Choroid plexus epithelial cell (primary cell): Measurements from ENCODE around the gene LINS1.

Experiments used
- DNase-seq: peaks from one replicate; pipeline ENCODE4 v3.0.0-alpha.2; 2010; ENCODE audit warnings: low read depth
- H3K4me3 ChIP-seq: 2 replicates; pipeline ENCODE4 v1.5.1; 2011; ENCODE audit warnings: low read depth, mild to moderate bottlenecking, control low read depth, low read length, moderate library complexity
- TF ChIP-seq, protein P1 (sequence below): conservative IDR thresholded peaks from 2 replicates; pipeline ENCODE4 v1.5.1; 2011; ENCODE audit warnings: low read depth, mild to moderate bottlenecking, control low read depth, inconsistent platforms, low read length, moderate library complexity

Gene LINS1

GRCh38 chr15:100638177-100638730 is 36.3 kb upstream of the LINS1 start:
- TF ChIP-seq, protein P1, sequence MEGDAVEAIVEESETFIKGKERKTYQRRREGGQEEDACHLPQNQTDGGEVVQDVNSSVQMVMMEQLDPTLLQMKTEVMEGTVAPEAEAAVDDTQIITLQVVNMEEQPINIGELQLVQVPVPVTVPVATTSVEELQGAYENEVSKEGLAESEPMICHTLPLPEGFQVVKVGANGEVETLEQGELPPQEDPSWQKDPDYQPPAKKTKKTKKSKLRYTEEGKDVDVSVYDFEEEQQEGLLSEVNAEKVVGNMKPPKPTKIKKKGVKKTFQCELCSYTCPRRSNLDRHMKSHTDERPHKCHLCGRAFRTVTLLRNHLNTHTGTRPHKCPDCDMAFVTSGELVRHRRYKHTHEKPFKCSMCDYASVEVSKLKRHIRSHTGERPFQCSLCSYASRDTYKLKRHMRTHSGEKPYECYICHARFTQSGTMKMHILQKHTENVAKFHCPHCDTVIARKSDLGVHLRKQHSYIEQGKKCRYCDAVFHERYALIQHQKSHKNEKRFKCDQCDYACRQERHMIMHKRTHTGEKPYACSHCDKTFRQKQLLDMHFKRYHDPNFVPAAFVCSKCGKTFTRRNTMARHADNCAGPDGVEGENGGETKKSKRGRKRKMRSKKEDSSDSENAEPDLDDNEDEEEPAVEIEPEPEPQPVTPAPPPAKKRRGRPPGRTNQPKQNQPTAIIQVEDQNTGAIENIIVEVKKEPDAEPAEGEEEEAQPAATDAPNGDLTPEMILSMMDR = no peak
- no peak for DNase-seq

DNA sequence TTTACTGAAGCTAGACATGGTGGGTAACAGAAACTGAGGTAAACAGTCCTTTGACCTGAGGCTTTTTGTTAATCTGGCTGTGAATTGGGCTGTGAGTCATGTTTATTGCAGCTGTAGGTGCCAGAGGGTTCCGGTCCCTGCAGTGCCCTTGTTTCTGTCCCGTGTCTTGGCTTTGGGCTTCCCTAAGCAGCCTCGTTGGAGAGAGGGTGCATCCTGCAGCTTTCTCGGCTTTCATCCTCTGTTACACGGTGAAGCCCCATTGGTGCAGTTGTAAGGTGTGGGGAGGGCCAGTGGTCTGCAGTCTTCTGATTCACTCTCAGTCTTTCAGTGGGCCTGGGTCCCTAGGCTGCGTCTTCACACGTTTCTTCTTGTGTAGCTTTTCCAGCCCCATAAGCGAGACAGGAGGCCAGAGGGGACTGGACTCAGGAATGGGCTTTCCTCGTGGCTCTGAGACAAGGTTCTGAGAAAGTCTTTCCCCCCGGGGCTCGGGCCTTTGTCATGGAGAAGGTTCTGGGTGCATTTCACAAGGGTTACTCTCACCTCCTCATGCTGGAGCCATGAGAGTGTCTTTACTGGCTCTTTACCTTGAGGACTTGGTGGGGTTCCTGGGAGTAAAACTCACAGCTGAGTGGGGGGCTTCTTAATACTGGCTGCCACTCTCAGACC is 33.6 kb upstream of the LINS1 start:
- TF ChIP-seq, protein P1 = no peak
- DNase-seq = peak; percentile 16
- no peak overlapping the region for H3K4me3 ChIP-seq

More at GRCh38 chr15:100638177-100638730, 36.3 kb upstream of the LINS1 start:
- H3K4me3 ChIP-seq = no peak overlapping the region

DNA sequence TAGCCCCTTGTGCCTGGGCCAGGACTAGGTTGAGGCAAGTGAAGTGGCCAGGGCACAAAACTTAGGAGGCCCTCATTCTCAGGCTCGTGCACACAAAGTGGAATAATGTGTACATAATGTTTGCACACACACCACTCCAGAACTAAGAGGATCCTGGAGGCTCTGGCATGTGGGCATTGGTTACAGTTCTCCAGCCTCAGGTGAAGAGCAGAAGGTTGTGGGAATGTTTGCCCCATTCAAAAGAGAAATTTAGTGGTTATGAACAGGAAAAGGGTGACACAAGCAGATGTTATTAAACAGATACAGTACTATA is 31.7 kb upstream of the LINS1 start:
- H3K4me3 ChIP-seq = no peak overlapping the region
- no peak for DNase-seq
- TF ChIP-seq, protein P1 = no peak

- TF ChIP-seq, protein P1 = no peak
- no peak for DNase-seq
- no peak overlapping the region for H3K4me3 ChIP-seq
Measured at GRCh38 chr15:100631831-100632230, 29.8 kb upstream of the LINS1 start.

DNA sequence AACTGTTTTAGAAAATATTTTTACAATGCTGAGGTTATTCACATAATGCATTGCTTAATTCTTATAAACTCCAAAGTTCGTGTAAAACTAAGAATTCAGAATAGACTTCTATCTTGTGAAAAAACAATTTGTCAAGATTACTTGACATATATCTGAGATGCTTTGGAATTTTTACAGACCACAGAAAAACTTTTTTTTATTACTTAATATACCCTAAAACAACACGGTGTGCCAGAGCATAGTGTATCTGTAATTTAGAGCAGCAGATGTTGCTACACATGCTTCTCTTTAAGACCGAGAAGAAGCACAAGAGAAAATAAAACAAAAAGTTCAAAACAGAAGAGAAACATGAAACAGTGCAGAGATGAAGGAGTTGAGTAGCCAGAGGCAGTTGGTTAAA is 26.8 kb upstream of the LINS1 start:
- DNase-seq = peak; percentile 16
- no peak overlapping the region for H3K4me3 ChIP-seq
- TF ChIP-seq, protein P1 = no peak

- H3K4me3 ChIP-seq = no peak overlapping the region
- peak; percentile 91 for DNase-seq
- TF ChIP-seq, protein P1 = peak; percentile 83
Measured at GRCh38 chr15:100627789-100628395, 25.9 kb upstream of the LINS1 start.

DNA sequence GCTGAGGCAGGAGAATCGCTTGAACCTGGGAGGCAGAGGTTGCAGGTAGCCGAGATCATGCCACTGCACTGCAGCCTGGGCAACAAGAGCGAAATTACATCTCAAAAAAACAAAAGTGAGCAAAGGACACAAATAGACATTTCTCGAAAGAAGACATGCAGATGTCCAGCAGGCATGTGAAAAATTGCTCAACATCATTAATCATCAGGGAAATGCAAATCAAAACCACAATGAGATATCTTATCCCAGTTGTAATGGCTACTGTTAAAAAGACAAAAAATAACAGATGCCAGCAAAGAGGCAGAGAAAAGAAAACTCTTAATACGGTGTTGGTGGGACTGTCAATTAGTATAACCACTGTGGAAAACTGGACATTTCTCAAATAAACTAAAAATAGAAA is 21.3 kb upstream of the LINS1 start:
- DNase-seq = peak; percentile 76
- no peak overlapping the region for H3K4me3 ChIP-seq
- TF ChIP-seq, protein P1 = no peak
